ENCODE measurements around the gene WASF1.
"Not testable (repeated sequence)": the region's sequence is repeated elsewhere in the genome, so short reads cannot be mapped to it uniquely, and the experiment has no call there.

Gene WASF1

DNA sequence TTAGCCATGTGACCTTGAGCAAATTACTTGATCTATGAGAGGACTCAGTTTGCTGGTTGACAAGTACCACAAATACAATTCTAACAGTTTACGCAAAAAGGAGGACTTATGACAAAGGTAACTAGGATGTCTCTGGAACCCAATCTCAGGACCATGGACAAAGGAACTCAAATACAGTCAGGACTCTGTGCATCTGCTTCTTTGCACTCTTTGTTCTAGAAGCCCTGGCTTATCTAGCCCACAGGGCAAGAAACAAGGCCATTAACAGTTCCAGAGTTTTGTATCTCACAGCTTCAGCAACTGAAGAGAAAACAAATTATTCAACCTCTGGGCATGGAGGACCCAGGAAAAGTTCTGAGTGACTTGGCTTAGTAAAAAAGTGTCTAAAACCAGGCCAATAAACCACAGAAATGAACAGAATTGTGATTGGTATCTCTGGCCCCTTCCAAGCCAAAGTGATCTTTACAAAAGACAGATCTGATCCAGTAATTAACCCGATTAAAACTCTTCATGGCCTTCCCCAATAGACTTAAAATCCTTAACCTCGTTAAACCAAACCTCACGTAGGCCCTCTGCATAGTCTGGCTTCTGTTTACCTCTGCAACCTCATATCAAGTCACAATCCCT lies 5.9 kb downstream of the WASF1 start:
- DNase-seq = no peak

GRCh38 chr6:110170081-110170480 lies 9.4 kb downstream of the WASF1 start:
- DNase-seq = no peak

- DNase-seq = no peak
Measured at GRCh38 chr6:110158479-110158878, 21.0 kb downstream of the WASF1 start.

GRCh38 chr6:110147870-110148269 lies 31.6 kb downstream of the WASF1 start:
- no peak for DNase-seq

- DNase-seq = no peak
Measured at GRCh38 chr6:110140650-110141049, 38.8 kb downstream of the WASF1 start.

GRCh38 chr6:110139052-110139451 lies 40.4 kb downstream of the WASF1 start:
- DNase-seq = no peak

DNA sequence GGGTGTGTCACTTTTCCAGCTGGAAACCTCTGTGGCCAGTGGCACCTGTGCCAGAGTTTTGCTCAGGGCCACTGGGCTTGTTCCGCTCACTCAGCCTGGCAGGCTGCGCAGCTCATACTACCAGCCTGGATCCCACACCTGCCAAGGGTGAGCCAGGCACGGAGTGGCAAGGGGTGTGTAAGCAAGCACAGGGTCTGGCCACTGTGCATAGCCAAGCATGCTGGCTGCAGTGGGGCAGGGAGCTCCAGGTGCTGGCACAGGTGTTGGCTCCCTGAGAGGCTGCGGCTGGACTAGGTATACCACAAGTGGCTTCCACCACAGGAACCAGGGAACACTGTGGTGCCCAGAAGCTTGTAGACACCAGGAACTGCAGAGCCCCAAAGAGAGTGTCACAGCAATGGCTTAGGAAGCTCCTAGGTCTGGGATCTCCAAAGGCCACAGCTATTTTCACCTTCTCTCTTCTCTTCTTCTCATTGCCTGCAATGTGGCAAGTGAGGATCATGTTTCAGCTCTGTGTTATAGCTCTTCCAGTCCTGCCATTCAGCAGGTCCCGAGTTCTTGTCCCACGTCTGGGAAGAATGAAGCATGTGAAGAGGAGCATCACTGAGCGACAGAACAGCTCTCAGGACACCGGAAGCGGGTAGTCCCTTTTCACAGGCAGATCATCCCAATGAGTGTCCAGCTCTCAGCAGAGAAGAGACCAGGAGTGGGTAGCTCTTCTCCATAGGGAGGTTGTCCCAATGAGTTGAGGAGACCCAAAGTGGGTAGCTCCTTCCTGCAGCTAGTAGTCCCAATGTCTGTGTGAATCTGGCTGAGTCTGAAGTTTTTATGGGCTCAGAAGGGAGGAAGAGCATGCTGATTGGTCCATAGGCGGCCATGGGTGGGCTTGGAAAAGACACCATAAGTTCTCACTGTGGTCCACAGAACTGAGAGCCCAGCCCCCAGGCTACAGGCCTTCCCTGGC lies 41.3 kb downstream of the WASF1 start:
- no peak for DNase-seq

GRCh38 chr6:110130362-110130761 lies 49.1 kb downstream of the WASF1 start:
- DNase-seq = no peak

DNA sequence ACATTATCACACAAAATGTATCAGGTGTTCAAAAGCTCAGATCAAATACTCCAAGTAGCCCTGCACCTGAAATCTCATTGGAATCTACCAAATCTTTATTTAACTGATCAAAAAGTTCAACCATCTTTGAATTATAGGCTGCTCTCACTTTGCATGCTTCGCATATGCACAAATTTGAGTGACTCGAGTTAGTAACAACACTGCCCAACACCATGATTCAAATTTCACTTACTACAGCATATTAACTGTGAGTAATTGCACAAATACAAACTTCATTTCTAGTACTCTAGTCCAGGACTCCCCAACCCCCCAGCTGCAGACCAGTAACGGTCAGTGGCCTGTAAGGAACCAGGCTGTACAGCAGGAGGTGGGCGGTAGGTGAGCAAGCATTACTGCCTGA lies 51.1 kb downstream of the WASF1 start:
- no peak for DNase-seq

DNA sequence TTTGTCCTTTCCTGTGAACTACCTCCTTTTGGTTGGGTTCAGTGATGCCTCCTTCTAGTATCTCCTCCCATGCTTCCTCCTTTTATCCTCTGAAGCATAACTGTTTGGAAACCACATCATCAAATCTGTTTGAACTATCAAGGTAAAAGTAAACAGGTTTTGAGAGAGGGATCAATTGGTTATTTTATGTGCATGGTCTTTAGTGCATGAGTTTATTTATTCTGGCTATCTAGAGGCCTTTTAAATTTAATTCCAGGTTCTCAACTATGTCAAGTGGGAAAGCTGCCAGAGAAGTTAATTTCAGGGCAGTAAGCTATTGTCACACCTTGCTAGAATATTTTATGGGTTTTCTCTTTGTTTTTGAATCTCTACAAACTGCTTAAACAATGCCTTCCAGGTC lies 54.1 kb downstream of the WASF1 start:
- DNase-seq = no peak

DNA sequence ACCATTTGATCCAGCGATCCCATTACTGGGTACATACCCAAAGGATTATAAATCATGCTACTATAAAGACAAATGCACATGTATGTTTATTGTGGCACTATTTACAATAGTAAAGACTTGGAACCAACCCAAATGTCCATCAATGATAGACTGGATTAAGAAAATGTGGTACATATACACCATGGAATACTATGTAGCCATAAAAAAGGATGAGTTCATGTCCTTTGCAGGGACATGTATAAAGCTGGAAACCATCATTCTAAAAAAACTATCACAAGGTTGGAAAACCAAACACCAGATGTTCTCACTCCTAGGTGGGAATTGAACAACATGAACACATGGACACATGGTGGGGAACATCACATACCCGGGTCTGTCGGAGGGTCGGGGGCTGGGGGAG lies 57.8 kb downstream of the WASF1 start:
- not testable (repeated sequence) for DNase-seq

GRCh38 chr6:110116258-110116657 lies 63.2 kb downstream of the WASF1 start:
- no peak for DNase-seq

DNA sequence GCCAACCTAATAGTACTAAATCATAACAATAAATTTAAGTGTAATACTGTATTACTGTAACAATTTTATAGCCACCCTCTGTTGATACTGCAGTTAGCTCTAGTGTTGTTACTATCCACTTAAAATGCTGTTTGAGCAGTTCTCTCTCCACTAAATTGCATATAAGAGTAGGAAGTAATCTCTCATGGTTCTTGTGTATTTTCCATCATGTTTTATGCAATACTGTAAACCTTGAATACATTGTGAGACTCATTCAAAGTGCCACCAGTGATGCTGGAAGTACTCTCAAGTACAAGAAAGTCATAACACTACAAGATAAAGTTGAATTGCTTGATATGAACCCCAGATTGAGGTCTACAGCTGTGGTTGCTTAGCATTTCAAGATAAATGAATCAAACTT lies 65.5 kb downstream of the WASF1 start:
- no peak for DNase-seq

GRCh38 chr6:110105296-110105695 lies 74.2 kb downstream of the WASF1 start:
- DNase-seq = no peak

- DNase-seq = no peak
Measured at GRCh38 chr6:110103260-110103659, 76.2 kb downstream of the WASF1 start.

GRCh38 chr6:110102411-110102810 lies 77.1 kb downstream of the WASF1 start:
- no peak for DNase-seq

DNA sequence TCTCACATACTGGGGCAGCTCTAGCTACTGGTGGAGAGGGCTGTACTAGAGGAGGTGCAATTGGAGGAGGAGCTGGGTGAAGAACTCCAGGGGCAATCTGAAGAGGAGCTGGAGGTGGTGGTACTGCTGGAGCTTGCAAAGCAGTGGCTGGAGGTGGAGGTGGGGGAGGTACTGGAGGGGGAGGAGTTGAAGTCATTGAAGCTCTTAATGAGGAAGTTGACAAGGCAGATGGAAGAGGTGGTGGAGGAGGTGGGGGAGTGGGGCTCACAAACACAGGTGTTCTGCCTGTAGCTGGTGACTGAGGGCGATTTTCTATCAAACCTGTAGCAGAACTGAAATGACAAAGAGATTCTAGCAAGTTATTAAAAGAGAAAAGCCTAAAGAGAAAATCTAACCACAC lies 77.6 kb downstream of the WASF1 start:
- DNase-seq = no peak

DNA sequence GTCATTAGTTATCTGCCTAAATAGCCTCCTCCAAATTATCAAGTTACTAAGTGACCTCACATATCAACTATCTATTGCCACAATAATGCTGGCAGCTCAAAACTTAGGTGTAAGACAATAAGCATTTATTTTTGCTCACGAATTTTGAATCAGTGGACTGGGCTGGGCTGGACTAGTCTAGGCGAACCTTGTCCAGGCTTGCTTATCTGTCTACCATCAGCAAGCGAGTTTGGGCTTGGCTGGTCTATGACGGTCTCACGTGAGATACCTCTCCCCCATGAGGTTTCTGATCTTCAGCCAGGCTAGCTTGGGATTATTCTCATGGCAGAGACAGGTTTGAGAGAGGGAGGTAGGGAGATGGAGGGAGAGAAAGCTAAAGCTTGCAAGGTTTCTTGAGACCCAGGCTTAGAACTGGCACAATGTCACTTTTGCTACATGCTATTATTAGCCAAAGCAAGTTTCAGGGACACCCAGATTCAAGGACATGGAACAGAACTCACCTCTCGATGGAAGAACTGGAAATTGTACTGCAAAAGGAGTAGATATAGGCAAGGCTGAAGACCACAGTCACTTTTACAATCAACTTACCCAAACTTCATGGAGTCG lies 80.9 kb downstream of the WASF1 start:
- DNase-seq = no peak

DNA sequence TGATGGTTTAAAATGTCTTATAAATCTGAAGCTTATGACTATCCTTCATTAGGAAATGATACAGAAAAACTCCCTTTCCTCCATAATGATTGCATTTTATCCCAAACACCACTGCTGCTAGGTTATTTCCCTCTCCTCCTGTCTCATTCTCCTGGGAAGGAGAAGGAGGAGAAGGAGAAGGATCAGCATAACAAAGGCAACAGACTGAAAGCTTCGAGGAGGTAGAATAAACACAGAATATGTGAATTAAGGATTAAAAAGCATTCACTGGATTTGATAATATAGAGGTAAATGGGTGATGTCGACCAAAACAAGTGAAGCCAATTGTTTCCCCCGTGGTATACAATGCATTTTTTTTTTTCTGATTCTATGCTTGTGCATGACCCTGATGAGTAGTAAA lies 82.0 kb downstream of the WASF1 start:
- DNase-seq = no peak

DNA sequence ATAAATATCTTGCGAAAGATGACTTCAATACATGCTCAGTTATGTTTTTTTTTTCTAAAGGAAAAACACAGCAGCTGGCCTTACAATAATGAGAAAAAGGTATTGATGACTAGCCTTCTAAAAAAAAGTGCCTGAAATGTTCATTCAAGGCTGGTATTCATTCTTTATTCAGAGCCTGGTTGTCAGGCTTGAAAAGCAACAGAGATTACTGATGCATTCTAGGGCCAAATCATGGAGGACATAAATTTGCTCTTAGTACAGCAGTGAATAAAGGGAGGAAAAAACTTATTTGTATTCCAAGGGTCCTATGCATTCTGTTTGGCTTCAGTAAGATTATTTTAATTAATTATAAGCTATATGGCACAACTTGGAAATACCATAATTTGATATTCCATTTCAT lies 83.5 kb downstream of the WASF1 start:
- DNase-seq = no peak

- DNase-seq = no peak
Measured at GRCh38 chr6:110095101-110095500, 84.4 kb downstream of the WASF1 start.

GRCh38 chr6:110093981-110094380 lies 85.5 kb downstream of the WASF1 start:
- no peak for DNase-seq

GRCh38 chr6:110090876-110091275 lies 88.6 kb downstream of the WASF1 start:
- DNase-seq = no peak

DNA sequence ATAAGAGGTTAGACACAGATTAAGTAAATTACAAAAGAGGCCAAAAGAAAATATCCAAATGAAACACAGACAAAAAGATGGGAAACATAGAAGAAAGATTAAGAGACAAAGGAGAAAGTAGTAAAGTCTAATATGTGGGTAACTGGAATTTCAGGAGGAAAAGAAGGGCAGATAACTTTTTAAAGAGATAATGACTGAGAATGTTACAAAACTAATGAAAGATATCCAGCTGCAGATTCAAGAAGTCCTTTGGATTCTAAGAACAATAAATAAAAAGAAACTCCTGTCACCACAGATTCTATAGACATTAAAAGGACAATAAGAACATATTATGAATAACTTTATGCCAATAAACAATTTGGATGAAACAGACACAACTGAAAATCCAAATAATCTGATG lies 90.1 kb downstream of the WASF1 start:
- DNase-seq = no peak

Measured in stimulated activated CD4-positive, alpha-beta T cell treated with anti-CD3 and anti-CD28 coated beads, Interleukin-2, amount 100 ng/mL, for 48 hours (primary cell).